ENCODE measurements around the gene DNMBP. TPM values are rescaled to one million over a fixed set of nuclear protein-coding genes. Genes with fewer than 3 reads are reported as not detected.
"Not testable (repeated sequence)": the region's sequence is repeated elsewhere in the genome, so short reads cannot be mapped to it uniquely, and the experiment has no call there.

DNMBP gene
- total RNA-seq, 4 donors from 2014 or later = 17.9 to 37.6 (median 20.6) TPM

DNA sequence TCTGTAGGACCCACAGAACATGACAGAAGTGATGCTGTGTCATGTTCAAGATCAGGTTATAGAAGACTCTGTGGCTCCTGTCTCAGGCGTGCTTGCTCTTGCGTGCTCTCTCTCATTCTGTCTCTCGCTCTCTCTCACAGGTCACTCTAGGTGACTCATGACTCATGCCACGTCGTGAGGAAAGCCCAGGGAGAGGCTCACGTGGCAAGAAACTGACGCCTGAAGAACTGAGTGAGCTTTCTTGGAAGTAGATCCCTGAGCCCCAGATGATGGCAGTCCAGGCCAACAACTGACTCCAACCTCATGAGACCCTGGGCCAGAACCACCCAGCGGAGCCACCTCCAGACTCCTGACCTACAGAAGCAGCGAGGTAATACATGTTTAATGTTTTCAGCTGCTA lies 103.3 kb downstream of the DNMBP start:
- TF ChIP-seq POLR2AphosphoS5 (IDR thresholded peaks at IDR 0.05) (peak; percentile 88), POLR2A (IDR thresholded peaks at IDR 0.05) (no peak), EP300 (IDR thresholded peaks at IDR 0.05) (no peak)
- TF ChIP-seq, protein P1, sequence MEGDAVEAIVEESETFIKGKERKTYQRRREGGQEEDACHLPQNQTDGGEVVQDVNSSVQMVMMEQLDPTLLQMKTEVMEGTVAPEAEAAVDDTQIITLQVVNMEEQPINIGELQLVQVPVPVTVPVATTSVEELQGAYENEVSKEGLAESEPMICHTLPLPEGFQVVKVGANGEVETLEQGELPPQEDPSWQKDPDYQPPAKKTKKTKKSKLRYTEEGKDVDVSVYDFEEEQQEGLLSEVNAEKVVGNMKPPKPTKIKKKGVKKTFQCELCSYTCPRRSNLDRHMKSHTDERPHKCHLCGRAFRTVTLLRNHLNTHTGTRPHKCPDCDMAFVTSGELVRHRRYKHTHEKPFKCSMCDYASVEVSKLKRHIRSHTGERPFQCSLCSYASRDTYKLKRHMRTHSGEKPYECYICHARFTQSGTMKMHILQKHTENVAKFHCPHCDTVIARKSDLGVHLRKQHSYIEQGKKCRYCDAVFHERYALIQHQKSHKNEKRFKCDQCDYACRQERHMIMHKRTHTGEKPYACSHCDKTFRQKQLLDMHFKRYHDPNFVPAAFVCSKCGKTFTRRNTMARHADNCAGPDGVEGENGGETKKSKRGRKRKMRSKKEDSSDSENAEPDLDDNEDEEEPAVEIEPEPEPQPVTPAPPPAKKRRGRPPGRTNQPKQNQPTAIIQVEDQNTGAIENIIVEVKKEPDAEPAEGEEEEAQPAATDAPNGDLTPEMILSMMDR (IDR thresholded peaks at IDR 0.05) = peak in 2 of 4 experiments; percentile 3 to 28
- no peaks in the 10 kb centered on the region for H3K9me3 ChIP-seq
- peak overlapping the region in 2 of 4 donors; percentile 1 to 52 for H3K27ac ChIP-seq
- H3K4me3 ChIP-seq = no peak overlapping the region
- 30% methylated on average over 7 of the region's 9 CpGs; no CpG with 5 or more reads in 1 of the 2 donors for WGBS, 2 donors (ENCODE audit: low coverage in 1 of 2)
- H3K36me3 ChIP-seq = peaks cover 0 to 60% of the 10 kb centered on the region in 2 donors
- ATAC-seq = peak; percentile 86
- no peaks in the 10 kb centered on the region for H3K27me3 ChIP-seq
- peaks cover 0 to 38% (median 0%) of the 10 kb centered on the region in 3 donors for H3K4me1 ChIP-seq

DNA sequence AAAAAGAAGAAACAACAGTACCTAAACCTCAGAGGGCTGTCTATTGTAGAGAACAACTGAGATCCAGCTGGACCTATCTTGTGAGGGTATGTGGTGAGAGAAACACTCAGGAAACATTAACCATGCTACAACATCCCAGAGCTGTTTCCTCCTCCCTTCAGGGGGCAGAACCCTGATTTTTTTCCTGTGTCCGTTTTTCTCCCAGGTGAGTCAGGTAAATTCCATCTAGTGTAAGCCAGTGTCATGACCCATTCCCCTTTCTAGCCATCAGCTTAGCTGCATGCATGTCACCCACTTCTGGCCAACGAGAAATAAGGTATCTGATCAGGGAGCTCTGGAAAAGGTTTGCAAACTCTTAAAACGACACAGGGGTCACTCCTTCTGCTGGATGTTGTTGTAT lies 103.8 kb downstream of the DNMBP start:
- Histone ChIP-seq H3K4me1 (peaks cover 0 to 33% (median 0%) of the 10 kb centered on the region in 3 donors), H3K27me3 (no peaks in the 10 kb centered on the region), H3K36me3 (peaks cover 0 to 65% of the 10 kb centered on the region in 2 donors), H3K4me3 (no peak overlapping the region), H3K9me3 (no peaks in the 10 kb centered on the region), H3K27ac (peak overlapping the region in 2 of 4 donors; percentile 1 to 52)
- no peak for TF ChIP-seq POLR2A (IDR thresholded peaks at IDR 0.05)
- TF ChIP-seq, protein P1 (IDR thresholded peaks at IDR 0.05) = no peak
- no peak for TF ChIP-seq POLR2AphosphoS5 (IDR thresholded peaks at IDR 0.05)
- no peak for TF ChIP-seq EP300 (IDR thresholded peaks at IDR 0.05)
- 76 to 81% methylated on average over 2 to 3 of the region's 3 CpGs for WGBS, 2 donors (ENCODE audit: low coverage in 1 of 2)
- no peak for ATAC-seq

DNA sequence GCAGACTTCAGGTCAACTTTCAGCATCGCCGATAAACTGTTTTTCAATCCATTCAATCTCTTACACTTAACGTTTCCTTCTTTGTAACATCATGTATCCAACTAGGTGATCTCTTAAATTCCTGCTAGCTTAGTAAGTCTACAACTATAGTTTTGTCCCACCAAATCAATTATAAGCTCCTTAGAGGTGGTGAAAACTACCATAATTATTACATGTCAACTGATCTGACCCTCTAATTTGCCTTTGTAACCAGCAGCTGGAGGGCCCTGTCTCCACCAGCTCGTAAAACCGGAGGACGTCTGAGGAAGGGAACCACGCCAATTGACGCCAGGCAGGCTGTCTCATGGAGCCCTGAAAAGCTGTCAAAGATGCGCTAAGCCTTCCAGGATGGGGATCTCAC lies 113.9 kb downstream of the DNMBP start:
- TF ChIP-seq EP300 (IDR thresholded peaks at IDR 0.05) = no peak
- TF ChIP-seq POLR2AphosphoS5 (IDR thresholded peaks at IDR 0.05) = no peak
- TF ChIP-seq POLR2A (IDR thresholded peaks at IDR 0.05) = no peak
- TF ChIP-seq, protein P1 (IDR thresholded peaks at IDR 0.05) = no peak
- no peaks in the 10 kb centered on the region for H3K27me3 ChIP-seq
- no peak overlapping the region for H3K4me3 ChIP-seq
- peaks cover 3 to 90% of the 10 kb centered on the region in 2 donors for H3K36me3 ChIP-seq
- no peak for ATAC-seq
- no peaks in the 10 kb centered on the region for H3K4me1 ChIP-seq
- no peaks in the 10 kb centered on the region for H3K9me3 ChIP-seq
- no peak overlapping the region for H3K27ac ChIP-seq
- WGBS, 2 donors (ENCODE audit: low coverage in 1 of 2) = 88 to 93% methylated on average over 3 of the region's 9 CpGs

DNA sequence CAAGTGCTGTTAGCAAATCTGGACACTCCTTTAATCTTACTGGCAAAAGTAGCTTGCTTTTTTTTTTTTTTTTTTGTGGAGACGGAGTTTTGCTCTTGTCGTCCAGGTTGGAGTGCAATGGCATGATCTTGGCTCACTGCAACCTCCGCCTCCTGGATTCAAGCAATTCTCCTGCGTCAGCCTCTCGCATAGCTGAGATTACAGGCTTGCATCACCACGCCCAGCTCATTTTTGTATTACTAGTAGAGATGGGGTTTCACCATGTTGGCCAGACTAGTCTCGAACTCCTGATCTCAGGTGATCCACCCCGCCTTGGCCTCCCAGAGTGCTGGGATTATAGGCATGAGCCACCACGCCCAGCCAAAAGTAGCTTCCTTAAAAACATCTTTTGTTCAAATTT lies 114.7 kb downstream of the DNMBP start:
- H3K36me3 ChIP-seq = peaks cover 3 to 92% of the 10 kb centered on the region in 2 donors
- WGBS, 2 donors (ENCODE audit: low coverage in 1 of 2) = 83 to 88% methylated on average over 9 of the region's 9 CpGs

DNA sequence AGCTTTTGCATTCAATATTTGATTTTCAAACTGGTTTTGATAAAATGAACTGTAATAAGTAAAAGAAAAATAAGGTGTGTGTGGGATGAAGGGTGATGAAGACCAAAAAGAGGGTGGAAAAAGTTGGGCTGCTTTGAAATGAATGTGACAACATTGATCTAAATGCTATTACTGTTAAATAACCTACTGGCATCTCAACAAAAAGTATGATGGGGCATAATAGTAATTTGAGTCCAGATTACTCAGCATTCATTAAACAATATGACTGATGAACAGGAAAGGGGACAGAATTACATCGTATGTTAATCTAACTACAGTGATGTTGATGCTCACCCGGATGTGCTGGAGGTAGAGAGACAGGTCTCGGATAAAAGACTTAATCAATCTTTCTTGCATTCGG lies 115.1 kb downstream of the DNMBP start:
- no peaks in the 10 kb centered on the region for H3K4me1 ChIP-seq

More for the DNA sequence above, 114.7 kb downstream of the DNMBP start:
- ATAC-seq, H3K9me3 ChIP-seq, H3K27me3 ChIP-seq, H3K4me1 ChIP-seq, H3K4me3 ChIP-seq, H3K27ac ChIP-seq: not testable (repeated sequence)

DNA sequence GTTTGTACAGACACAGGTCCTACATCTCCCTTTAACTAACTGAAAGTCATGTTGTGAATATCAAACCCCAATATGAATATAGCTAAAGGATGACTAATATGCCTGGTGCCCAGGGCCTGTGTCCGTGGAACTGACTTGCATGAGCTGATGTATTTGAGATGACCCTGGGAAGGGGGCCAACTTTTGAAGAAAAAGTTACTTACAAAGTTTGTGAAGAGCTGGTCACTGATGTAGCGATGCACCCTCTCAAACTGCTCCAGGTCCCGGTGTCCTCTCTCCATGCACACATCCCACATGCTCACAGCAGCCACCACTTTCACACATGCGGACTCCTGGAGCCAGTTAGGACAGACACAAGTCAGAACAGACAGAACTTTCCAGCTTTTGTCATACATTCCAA lies 121.1 kb downstream of the DNMBP start:
- TF ChIP-seq EP300 (IDR thresholded peaks at IDR 0.05) (no peak), POLR2A (IDR thresholded peaks at IDR 0.05) (no peak), POLR2AphosphoS5 (IDR thresholded peaks at IDR 0.05) (no peak)
- TF ChIP-seq, protein P1 (IDR thresholded peaks at IDR 0.05) = no peak
- WGBS, 2 donors (ENCODE audit: low coverage in 1 of 2) = 47 to 63% methylated on average over 4 of the region's 4 CpGs
- Histone ChIP-seq H3K27ac (no peak overlapping the region), H3K4me3 (no peak overlapping the region), H3K9me3 (no peaks in the 10 kb centered on the region), H3K36me3 (peaks cover 0 to 90% of the 10 kb centered on the region in 2 donors), H3K4me1 (peaks cover 0 to 5% (median 0%) of the 10 kb centered on the region in 3 donors), H3K27me3 (no peaks in the 10 kb centered on the region)
- ATAC-seq = no peak

More for the DNA sequence above, 115.1 kb downstream of the DNMBP start:
- Histone ChIP-seq H3K27me3 (no peaks in the 10 kb centered on the region), H3K9me3 (no peaks in the 10 kb centered on the region), H3K4me3 (no peak overlapping the region), H3K27ac (no peak overlapping the region), H3K36me3 (peaks cover 3 to 92% of the 10 kb centered on the region in 2 donors)
- no peak for TF ChIP-seq EP300 (IDR thresholded peaks at IDR 0.05)
- ATAC-seq = no peak
- WGBS, 2 donors (ENCODE audit: low coverage in 1 of 2) = 74 to 79% methylated on average over 4 of the region's 4 CpGs
